GM23338 (cell line): ENCODE results near the gene STX11. TPM values are rescaled to one million over a fixed set of nuclear protein-coding genes. Genes with fewer than 3 reads are reported as not detected.

Source experiments
- ATAC-seq: fragments of 200-7000 bp; cut with Tn5 transposase; 3 replicates; pipeline ENCODE4 v1.9.1; 2020
- DNase-seq: peaks from one replicate; pipeline ENCODE4 v3.0.0-alpha.2; 2015; ENCODE audit warnings: low spot score
- H2AFZ ChIP-seq: fragments of 200-600 bp; sonication (generic); 2 replicates; pipeline ENCODE4 v1.8.0; 2016; ENCODE audit warnings: antibody characterized with exemption, mild to moderate bottlenecking, moderate library complexity
- H3F3A ChIP-seq: fragments of 200-600 bp; sonication (generic); replicated peaks from 2 replicates; pipeline ENCODE4 v1.8.0; 2017; ENCODE audit warnings: antibody characterized with exemption, mixed run types, low read depth
- H3K27ac ChIP-seq: fragments of 200-600 bp; sonication (generic); 2 replicates; pipeline ENCODE4 v1.6.1; 2016; ENCODE audit warnings: low read depth
- H3K27me3 ChIP-seq: fragments of 200-600 bp; sonication (generic); 2 replicates; pipeline ENCODE4 v1.8.0; 2016; ENCODE audit warnings: mild to moderate bottlenecking, mixed run types, moderate library complexity; ENCODE audit not compliant: insufficient read depth
- H3K36me3 ChIP-seq: fragments of 200-600 bp; sonication (generic); 2 replicates; pipeline ENCODE4 v1.8.0; 2016; ENCODE audit warnings: mild to moderate bottlenecking; ENCODE audit not compliant: insufficient read depth
- H3K4me1 ChIP-seq: fragments of 200-600 bp; sonication (generic); 2 replicates; pipeline ENCODE4 v1.8.0; 2016; ENCODE audit warnings: mild to moderate bottlenecking, moderate library complexity; ENCODE audit not compliant: insufficient read depth
- H3K4me2 ChIP-seq: fragments of 200-600 bp; sonication (generic); 2 replicates; pipeline ENCODE4 v1.7.1; 2017; ENCODE audit warnings: mixed run types
- H3K4me3 ChIP-seq: fragments of 200-600 bp; sonication (generic); 2 replicates; pipeline ENCODE4 v1.6.1; 2016; ENCODE audit warnings: mixed run types
- H3K79me2 ChIP-seq: fragments of 200-600 bp; sonication (generic); replicated peaks from 2 replicates; pipeline ENCODE4 v1.8.0; 2017; ENCODE audit warnings: mild to moderate bottlenecking; ENCODE audit not compliant: insufficient read depth
- H3K9me2 ChIP-seq: fragments of 200-600 bp; sonication (generic); 2 replicates; pipeline ENCODE4 v1.8.0; 2017; ENCODE audit not compliant: insufficient read depth
- H4K20me1 ChIP-seq: fragments of 200-600 bp; sonication (generic); replicated peaks from 2 replicates; pipeline ENCODE4 v1.8.0; 2017; ENCODE audit warnings: mild to moderate bottlenecking; ENCODE audit not compliant: insufficient read depth
- H3K27ac Mint-ChIP-seq: 2 replicates; pipeline ENCODE4 v1.8.0; 2020; ENCODE audit warnings: inconsistent platforms, mild to moderate bottlenecking, moderate library complexity, mixed read lengths
- H3K27me3 Mint-ChIP-seq: 3 replicates; pipeline ENCODE4 v1.8.0; 2022; ENCODE audit warnings: low read depth, mild to moderate bottlenecking, moderate library complexity, mixed read lengths, inconsistent platforms; ENCODE audit not compliant: insufficient read depth, poor library complexity
- H3K36me3 Mint-ChIP-seq: 3 replicates; pipeline ENCODE4 v1.8.0; 2021; ENCODE audit warnings: low read depth, mild to moderate bottlenecking, inconsistent platforms, moderate library complexity, mixed read lengths
- H3K4me1 Mint-ChIP-seq: 3 replicates; pipeline ENCODE4 v1.8.0; 2020; ENCODE audit warnings: mild to moderate bottlenecking, inconsistent platforms, mixed read lengths
- H3K4me3 Mint-ChIP-seq: 3 replicates; pipeline ENCODE4 v1.8.0; 2021; ENCODE audit warnings: moderate library complexity, mild to moderate bottlenecking, inconsistent platforms, mixed read lengths
- H3K9me3 Mint-ChIP-seq: 3 replicates; pipeline ENCODE4 v1.8.0; 2020; ENCODE audit warnings: moderate library complexity, mild to moderate bottlenecking, inconsistent platforms, mixed read lengths
- CREB1 ChIP-seq: fragments of 250-450 bp; sonication (Bioruptor Pico); IDR thresholded peaks from 2 replicates; pipeline ENCODE4 v1.5.0; 2020; ENCODE audit warnings: low read depth, mild to moderate bottlenecking, moderate library complexity
- CTCF ChIP-seq, 2 experiments: fragments of 200-600 bp in 1 of 2; sonication (generic) in 1 of 2; conservative IDR thresholded peaks; 2 replicates each; pipeline versions ENCODE4 v1.5.1 to v1.6.1; 2016 to 2017; ENCODE audit warnings: antibody characterized with exemption in 2 of 2, low read depth in 2 of 2, mild to moderate bottlenecking in 2 of 2, moderate library complexity in 1 of 2
- ETS1 ChIP-seq: IDR thresholded peaks from 2 replicates; pipeline ENCODE4 v1.6.1; 2016; ENCODE audit warnings: antibody characterized with exemption
- EZH2 ChIP-seq: fragments of 200-600 bp; sonication (generic); IDR thresholded peaks from one replicate; pipeline ENCODE4 v1.8.0; 2017; ENCODE audit warnings: antibody characterized with exemption, mild to moderate bottlenecking, low read depth; ENCODE audit not compliant: unreplicated experiment
- NANOG ChIP-seq: IDR thresholded peaks from 2 replicates; pipeline ENCODE4 v1.6.1; 2016; ENCODE audit warnings: antibody characterized with exemption, borderline replicate concordance
- POLR2AphosphoS5 ChIP-seq: IDR thresholded peaks from 2 replicates; pipeline ENCODE4 v1.6.1; 2016; ENCODE audit warnings: antibody characterized with exemption, low read depth
- REST ChIP-seq: IDR thresholded peaks from one replicate; pipeline ENCODE4 v1.6.1; 2018; ENCODE audit warnings: antibody characterized with exemption; ENCODE audit not compliant: unreplicated experiment
- STAT1 ChIP-seq: IDR thresholded peaks from one replicate; pipeline ENCODE4 v1.6.1; 2016; ENCODE audit warnings: antibody characterized with exemption; ENCODE audit not compliant: unreplicated experiment
- ZNF114 ChIP-seq: fragments of 250-450 bp; sonication (Bioruptor Pico); IDR thresholded peaks from 2 replicates; pipeline ENCODE4 v1.5.0; 2020; ENCODE audit warnings: mild to moderate bottlenecking, moderate library complexity
- ZNF331 ChIP-seq: fragments of 250-450 bp; sonication (Bioruptor Pico); IDR thresholded peaks from 2 replicates; pipeline ENCODE4 v1.5.0; 2020; ENCODE audit warnings: low read depth, mild to moderate bottlenecking, moderate library complexity
- polyA plus RNA-seq: library from polyadenylated mRNA; unstranded; fragments of >200 nt; fragmentation: Nextera tagmentation; extraction: Ambion mirVana; gene quantifications from 2 replicates; pipeline ENCODE4 v1.2.1, GENCODE V29; 2016
- total RNA-seq: library from RNA; depleted of rRNA; stranded (reverse); fragments of >200 nt; shearing (Covaris generic); gene quantifications from 2 replicates; pipeline ENCODE4 v1.2.3, GENCODE V29; 2014

The STX11 gene
- total and polyA plus RNA-seq, 2 experiments from 2014 or later = 0.35 to 0.52 TPM

GRCh38 chr6:144139817-144140216 lies 10.5 kb upstream of the STX11 start (continued):
- TF ChIP-seq REST (no peak), ETS1 (no peak), EZH2 (no peak), NANOG (no peak), CREB1 (CRISPR knock-in tag) (no peak), POLR2AphosphoS5 (no peak)

GRCh38 chr6:144140867-144141266 lies 9.4 kb upstream of the STX11 start:
- H3K4me3 ChIP-seq = no peak overlapping the region
- H4K20me1 ChIP-seq = no peaks in the 10 kb centered on the region
- H3K9me2 ChIP-seq = no peaks in the 10 kb centered on the region
- Mint-ChIP-seq H3K27me3 (peaks cover 6% of the 10 kb centered on the region), H3K4me3 (no peak overlapping the region), H3K9me3 (no peaks in the 10 kb centered on the region), H3K4me1 (no peaks in the 10 kb centered on the region), H3K36me3 (no peaks in the 10 kb centered on the region), H3K27ac (no peak overlapping the region)
- H3K27me3 ChIP-seq = no peaks in the 10 kb centered on the region
- H3F3A ChIP-seq = no peaks in the 10 kb centered on the region
- H3K79me2 ChIP-seq = no peaks in the 10 kb centered on the region
- H2AFZ ChIP-seq = no peak overlapping the region
- TF ChIP-seq STAT1 (no peak), REST (no peak), ZNF331 (CRISPR knock-in tag) (no peak), POLR2AphosphoS5 (no peak), ZNF114 (CRISPR knock-in tag) (no peak), CTCF (conservative IDR thresholded peaks at IDR 0.05; ENCODE audit: low read depth in 2 of 2) (no peak)
- no peak overlapping the region for H3K27ac ChIP-seq
- H3K4me2 ChIP-seq = no peak overlapping the region
- no peak for DNase-seq
- no peaks in the 10 kb centered on the region for H3K36me3 ChIP-seq
- no peak for ATAC-seq
- H3K4me1 ChIP-seq = no peaks in the 10 kb centered on the region
